MM.1S (cell line): ENCODE data around the gene WDR81.

Experiments
- CTCF ChIP-seq: fragments of 300-600 bp; sonication (generic); IDR thresholded peaks from 2 replicates; pipeline ENCODE4 v1.5.1; 2016; ENCODE audit warnings: antibody characterized with exemption, low read length, mixed read lengths
- EZH2 ChIP-seq: fragments of 300-600 bp; sonication (generic); optimal IDR thresholded peaks from 2 replicates; pipeline ENCODE3; 2017; ENCODE audit warnings: low read depth, mild to moderate bottlenecking, antibody characterized with exemption, low read length, mixed read lengths
- EZH2phosphoT487 ChIP-seq: fragments of 300-600 bp; sonication (generic); IDR thresholded peaks from 2 replicates; pipeline ENCODE4 v1.6.1; 2018; ENCODE audit warnings: antibody characterized with exemption, low read length

- TF ChIP-seq CTCF = no peak
- no peak for TF ChIP-seq EZH2
- TF ChIP-seq EZH2phosphoT487 = no peak
Measured at GRCh38 chr17:1729966-1730325, 5.4 kb downstream of the WDR81 start.
